ENCODE results near the gene BLACAT1. TPM values are rescaled to one million over a fixed set of nuclear protein-coding genes. Genes with fewer than 3 reads are reported as not detected.
A peak's percentile ranks its signal among the peaks of the same experiment; 100 is the strongest.

Gene BLACAT1
- total and polyA plus RNA-seq, 2 of the 8 experiments (the other 6 are each of a cell fraction or from before 2014, with no cell fraction given): 3.5 to 10.5 TPM

DNA sequence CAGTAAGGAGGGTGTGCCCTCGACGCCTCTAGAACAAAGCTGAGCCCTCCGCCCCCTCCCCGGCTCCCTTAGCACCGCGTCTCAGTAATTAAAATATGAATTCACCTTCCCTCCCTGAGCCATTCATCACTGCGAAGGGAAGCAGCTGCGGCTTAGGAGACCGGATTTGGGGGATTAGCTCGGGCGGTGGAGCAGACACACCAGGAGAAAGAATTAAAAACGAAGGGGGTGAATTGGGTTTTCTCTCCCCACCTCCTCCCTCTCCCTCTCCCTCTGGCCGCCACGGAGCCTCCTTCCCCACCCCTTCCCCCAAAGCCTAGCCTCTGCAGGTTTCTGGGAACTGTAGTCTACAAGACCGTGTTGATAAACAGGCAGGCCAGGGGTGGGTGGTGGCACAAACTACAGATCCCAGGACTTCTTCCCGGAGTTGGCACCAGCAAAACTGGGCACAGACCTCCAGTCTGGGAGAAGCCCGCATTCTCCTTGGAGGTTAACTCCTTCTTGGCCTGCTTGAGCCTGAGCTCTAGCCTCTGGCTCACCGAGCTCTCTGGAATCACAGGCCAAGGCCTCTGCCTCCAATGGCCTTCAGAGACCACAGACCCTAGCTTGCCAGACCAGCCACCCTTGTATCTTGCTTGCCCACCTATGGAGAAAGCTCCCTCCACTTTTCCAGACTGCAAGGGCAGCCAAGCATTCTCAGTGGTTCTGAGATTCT is 10.8 kb downstream of the BLACAT1 start (continued):
- TF ChIP-seq SP1 (IDR thresholded peaks at IDR 0.05; ENCODE audit: low read depth, low read length): peak; percentile 62
- TF ChIP-seq POLR2A (IDR thresholded peaks at IDR 0.05; ENCODE audit: control extremely low read depth in 1 of 2, low read depth in 2 of 2, low read length in 2 of 2): peak in 1 of 2 experiments; percentile 38; a peak in 1 of 3 replicates
- peak; percentile 33 for TF ChIP-seq TAF7 (optimal IDR thresholded peaks at IDR 0.05; ENCODE audit: borderline replicate concordance, low read depth, low read length)
- no peak for TF ChIP-seq RFX5 (IDR thresholded peaks at IDR 0.05; ENCODE audit: borderline replicate concordance, low read depth, low read length)
- TF ChIP-seq CTBP2 (IDR thresholded peaks at IDR 0.05; ENCODE audit: borderline replicate concordance, insufficient read depth, insufficient read length, low read length): peak; percentile 69
- TF ChIP-seq ASH2L (IDR thresholded peaks at IDR 0.05; ENCODE audit: low read length): peak; percentile 56
- no peak; the same call in 1 of the 2 replicates for TF ChIP-seq SP4 (IDR thresholded peaks at IDR 0.05; ENCODE audit: low read length)
- no peak for TF ChIP-seq BCL11A (IDR thresholded peaks at IDR 0.05; ENCODE audit: low read depth in 2 of 2, low read length in 2 of 2)
- 0 out of 2 replicates have a peak, but pooled peaks have one; percentile 5 for TF ChIP-seq YY1 (IDR thresholded peaks at IDR 0.05; ENCODE audit: low read depth, low read length)
- 0 out of 4 replicates have a peak, but pooled peaks of 1 of the 2 experiments have one; percentile 21 for TF ChIP-seq SIN3A (conservative IDR thresholded peaks at IDR 0.05 in 1 of 2, IDR thresholded peaks at IDR 0.05 in 1 of 2; ENCODE audit: low read depth in 1 of 2, low read length in 2 of 2)
- TF ChIP-seq TBP (IDR thresholded peaks at IDR 0.05; ENCODE audit: low read depth, low read length): peak; percentile 40; the same call in 1 of the 2 replicates
- TF ChIP-seq KDM1A (IDR thresholded peaks at IDR 0.05; ENCODE audit: borderline replicate concordance, low read length): peak; percentile 20; the same call in 1 of the 2 replicates
- peak; percentile 83; the same call in 1 of the 2 replicates for TF ChIP-seq TCF12 (IDR thresholded peaks at IDR 0.05; ENCODE audit: low read depth, low read length)
- TF ChIP-seq SP2 (IDR thresholded peaks at IDR 0.05; ENCODE audit: low read length): no peak
